HG02642 (cell line): ENCODE results near the gene TENM4.

Experiments used
- ATAC-seq: cut with Tn5 transposase; IDR thresholded peaks from one replicate; pipeline ENCODE4 v1.9.1; 2021; ENCODE audit warnings: mild to moderate bottlenecking; ENCODE audit not compliant: unreplicated experiment, poor library complexity

The TENM4 gene

DNA sequence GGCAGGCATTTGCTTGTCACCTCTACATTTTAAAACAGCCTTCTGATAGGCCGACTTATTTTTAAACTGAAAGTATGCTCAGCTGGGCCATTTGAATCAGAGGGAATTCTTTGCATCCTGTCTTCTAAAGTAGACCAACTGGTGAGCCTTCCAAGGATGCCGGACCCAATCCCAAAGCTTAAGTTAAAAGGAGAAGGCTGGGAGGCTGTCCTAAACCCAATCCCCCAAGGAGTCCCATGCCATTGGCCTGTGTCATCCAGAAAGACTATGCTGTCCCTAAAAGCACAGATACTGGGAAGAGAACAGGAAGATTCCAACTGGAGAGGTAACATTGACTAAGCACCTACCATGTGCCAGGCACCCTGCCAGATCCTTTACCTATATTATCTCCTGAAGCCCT is 18.0 kb downstream of the TENM4 start:
- no peak for ATAC-seq

DNA sequence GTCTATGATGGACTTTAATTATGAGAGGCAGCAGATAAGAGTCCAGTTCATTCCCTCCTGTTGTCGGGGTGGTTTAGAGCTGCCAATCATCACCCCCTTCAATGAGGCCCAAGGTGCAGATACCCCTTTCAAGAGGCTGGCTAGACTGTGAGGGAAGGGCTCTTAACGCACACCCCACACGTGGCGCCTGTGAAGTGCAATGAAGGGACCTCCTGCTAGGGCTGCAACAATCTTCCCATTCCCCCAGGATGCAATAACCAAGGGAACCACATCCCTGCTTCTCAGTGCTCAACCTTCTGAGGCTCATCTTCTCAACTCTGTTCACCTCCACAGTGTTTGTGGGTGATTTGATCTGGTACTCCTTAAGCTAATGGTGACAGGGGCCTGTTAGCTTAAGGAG is 19.0 kb downstream of the TENM4 start:
- ATAC-seq: no peak

DNA sequence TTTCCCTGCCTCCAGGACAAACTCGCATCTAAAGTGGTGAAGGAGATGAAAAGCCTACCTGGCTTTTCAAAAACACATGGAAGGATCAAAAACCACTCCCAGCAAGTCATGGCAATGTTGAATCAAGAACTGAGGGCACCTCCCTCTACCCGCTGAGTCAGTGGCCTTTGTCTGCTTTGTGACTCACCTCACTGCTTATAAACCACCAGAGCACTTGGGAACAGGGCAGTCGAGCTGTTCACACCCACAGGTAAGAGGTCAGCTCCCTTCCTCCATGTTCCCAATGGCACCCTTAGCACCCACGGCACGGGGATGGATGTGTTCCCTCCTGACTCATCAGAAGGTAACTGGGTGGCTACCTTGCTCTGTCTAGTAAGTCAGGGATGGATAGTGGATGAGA is 21.7 kb downstream of the TENM4 start:
- no peak for ATAC-seq

DNA sequence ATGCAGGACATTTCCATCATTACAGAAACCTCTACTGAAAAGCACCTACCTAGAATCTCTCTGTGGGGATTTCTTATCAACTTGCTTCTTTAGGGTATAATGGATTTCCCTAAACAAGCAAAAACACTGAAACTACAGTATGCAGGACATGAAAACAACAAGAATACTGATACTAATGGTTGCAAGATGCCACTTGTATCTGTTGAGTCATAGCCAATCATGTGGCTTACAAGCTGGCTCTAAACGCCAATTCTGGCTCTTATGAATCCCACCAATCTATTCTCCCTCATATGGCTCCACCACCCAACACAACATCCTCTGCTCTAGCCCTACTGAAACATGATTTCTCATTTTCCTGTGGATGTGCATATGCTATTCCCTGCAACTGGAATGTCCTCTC is 22.6 kb downstream of the TENM4 start:
- no peak for ATAC-seq

DNA sequence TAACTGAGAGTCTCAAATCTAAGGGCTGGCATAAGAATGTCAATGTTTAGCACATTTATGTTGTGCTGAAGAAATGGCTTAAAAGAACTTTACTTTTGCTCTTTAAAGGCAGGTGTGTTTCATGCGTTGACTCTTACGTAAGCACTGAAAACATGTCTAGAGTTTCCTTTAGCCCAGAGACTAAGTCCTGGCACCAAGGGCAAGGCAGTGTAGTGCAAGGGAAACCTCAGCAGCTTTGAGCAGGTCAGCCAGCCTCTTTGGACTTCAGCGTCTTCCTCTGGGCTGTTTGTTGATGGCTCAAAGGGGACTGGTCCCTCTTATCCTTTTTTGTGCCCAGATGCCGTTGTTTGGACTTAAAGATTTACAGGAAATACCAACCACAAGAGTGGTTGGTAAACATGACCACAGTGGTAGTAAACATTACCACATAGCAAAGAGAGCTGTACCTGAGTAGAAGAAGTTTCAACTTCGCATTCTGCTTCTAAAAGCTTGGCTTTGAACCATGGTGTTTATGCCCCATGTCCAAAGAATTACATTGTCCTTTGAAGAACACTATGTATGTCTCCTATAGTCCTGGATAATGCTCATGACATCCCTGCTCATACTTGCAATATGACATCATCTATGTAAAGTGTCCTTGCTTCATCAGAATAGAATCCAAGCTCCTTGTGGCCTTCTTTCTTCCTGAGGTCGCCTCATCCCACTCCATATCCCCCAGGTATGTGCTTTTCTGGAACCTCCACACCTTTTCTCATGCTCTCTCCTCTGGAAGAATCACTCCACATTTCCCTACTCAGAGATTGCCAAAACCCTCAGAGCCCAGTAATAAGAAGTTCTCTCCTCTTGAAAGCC is 23.5 kb downstream of the TENM4 start:
- no peak for ATAC-seq

DNA sequence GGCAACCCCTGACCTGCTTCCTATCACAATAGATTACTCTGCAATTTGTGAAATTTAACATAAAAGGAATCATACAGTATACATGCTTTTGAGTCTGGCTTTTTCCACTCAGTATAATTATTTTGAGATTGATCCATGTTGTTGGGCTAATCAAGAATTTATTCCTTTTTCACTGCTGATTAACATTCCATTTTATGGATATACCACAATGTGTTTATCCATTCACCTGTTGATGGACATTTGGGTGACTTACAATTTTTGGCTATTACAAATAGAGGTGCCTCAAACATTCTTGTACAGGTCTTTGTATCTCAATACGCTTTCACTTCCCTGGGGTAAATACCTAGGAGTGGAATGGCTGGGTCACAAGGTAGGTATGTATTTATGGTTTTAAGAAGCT is 24.9 kb downstream of the TENM4 start:
- ATAC-seq: no peak

DNA sequence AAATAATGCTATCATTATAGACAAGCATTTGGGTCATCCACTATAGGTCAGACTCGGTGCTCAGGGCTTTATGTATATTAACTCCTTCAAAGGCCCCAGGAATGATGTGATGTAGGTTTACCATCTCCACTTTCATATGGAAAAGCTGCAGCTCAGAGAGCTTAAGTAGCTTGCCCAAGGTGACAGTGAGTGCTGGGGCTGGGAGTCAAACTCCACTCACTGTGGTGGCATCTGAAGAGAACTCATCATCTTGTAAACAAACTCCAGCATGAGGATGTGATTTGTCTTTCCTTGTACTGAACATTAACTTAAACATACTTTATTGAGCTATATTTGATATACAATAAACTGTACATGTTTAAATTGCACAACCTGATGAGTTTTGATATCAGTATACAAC is 25.4 kb downstream of the TENM4 start:
- ATAC-seq: no peak

DNA sequence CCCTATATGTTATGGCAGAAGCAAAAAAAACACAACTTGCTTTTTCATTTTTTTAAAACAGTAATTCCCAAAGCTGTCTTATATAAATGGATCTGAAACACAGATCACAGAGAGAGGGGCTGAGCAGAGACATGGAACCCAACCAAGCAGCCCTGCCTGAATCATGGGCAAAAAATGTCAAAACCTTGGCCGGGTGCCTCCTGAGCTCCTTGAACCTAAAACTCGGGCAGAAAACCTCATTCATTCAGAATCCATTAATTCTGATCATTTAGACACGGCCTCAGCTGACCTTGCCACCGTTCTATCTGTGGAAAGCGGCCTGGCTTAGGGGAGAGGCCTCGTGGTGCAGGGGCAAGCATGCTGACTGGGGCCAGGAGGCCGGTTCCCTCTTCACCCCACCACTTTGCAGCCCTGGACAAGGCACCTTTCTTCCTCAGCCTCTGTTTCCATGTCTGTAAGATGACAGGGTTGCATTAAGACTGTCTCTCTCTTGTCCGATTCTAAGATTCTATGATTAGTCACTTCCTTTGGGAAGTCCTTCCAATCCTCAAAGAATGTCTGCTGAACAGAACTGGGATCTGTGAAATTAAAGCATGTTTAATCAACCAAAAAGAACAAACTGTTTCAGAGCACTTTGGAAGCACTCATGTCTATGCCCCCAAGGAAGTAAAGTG is 26.0 kb downstream of the TENM4 start:
- no peak for ATAC-seq

DNA sequence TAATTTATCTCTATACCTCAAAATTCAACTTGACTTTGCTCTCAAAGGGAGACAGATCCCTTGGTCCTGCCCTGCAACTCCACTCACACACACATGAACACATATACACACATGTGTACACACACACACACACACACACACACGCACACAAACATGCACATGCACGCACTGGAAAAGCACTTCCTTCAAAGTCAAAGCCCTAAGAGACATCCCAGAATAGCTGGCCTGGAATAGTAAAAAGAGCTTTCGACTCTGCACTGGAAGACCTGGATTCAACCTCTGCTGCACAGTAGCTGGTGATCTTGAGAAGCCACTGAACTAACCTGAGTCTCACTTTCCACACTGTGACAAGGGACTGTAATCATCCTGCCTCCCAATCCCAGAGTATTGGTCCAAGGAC is 26.8 kb downstream of the TENM4 start:
- ATAC-seq: no peak

DNA sequence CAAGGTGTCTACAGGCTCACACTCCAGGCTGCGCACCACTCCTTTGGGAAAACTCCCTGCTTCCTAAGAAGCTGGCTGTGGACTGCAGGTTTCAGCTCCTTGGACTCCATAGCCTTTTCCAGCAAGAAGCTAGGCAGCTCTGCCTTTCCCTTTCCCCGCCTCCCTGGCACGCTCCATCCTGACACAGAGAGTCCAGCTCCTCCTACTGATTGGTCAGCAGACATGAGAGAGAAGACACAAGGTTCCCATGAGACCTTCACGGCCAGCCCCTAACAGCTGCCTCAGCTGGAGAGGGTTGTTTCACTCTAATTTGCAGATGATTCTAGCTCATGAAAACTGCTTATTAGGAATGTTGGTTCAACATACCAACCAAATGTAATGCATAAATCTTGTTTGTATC is 27.6 kb downstream of the TENM4 start:
- no peak for ATAC-seq

DNA sequence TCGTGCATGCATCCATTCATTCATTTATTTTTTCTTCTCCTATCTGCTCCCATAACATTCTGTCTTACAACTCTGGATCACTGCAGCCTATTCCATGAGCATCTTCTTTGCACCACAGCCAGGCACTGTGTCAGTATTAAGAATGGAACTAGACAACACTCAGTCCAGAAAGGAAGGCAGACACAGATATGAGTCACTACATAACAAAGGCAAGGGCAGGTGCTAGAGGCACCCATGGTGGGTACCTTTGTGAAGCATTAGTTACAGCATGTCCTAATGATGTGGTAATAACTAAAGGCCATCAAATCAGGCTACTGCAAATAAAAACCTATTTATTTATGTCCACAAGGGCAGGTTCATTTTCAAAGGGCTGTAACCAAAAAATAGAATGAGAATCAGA is 28.1 kb downstream of the TENM4 start:
- peak; percentile 47 for ATAC-seq

DNA sequence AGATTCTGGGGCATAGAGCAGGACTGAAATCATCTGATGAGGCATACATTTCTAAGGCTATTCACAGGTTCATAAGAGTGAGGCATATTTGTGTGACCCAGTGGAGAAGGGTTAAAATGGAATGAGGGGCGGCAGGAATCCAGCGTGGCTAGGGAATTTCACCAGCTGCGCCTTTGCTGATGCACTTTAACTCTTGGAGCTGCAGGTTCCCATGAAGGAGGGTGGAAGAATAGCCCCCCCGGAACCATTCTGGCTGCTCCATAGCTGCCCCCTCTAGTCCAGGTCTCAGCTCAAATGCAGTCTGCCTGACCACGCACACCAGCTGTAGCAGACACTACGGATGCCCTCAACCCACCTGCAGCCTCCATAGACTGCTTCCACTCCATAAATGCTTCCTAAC is 31.5 kb downstream of the TENM4 start:
- ATAC-seq: no peak

DNA sequence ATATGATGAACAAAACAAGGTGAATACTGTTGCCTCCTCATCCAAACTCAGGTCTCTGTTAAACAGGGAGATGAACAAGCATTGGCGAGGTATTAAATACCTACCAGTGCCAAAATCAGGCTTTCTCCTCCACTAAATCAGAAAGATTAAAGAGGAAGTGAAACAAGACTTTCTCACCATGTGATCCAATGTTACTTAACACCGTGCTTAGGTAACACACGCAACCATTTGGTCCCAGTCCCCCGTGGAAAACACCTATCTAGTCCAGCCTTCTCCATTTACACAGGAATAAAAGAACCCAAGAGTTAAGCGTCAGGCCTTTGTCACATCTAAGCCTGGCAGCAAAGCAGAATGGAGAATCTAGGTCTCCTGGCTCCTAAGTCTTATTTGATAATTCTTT is 34.5 kb downstream of the TENM4 start:
- ATAC-seq: peak; percentile 87

DNA sequence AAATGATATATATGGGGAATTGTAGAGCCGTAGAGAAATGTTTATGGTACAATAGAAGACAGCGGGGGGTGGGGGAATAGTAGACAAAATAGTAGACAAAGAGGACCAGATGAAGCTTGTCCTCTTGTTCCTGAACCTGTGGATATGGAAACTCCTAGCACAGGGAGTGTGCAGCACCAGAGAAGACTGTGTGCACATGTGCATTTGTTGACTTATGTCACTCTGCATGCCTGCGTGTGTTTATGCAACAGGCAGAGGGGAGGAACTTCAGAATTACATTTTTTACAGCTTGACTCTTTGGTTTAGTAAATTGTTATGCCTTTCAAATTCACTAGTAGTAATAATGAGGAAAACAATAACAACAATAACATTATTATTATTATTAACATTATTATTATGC is 36.0 kb downstream of the TENM4 start:
- no peak for ATAC-seq

DNA sequence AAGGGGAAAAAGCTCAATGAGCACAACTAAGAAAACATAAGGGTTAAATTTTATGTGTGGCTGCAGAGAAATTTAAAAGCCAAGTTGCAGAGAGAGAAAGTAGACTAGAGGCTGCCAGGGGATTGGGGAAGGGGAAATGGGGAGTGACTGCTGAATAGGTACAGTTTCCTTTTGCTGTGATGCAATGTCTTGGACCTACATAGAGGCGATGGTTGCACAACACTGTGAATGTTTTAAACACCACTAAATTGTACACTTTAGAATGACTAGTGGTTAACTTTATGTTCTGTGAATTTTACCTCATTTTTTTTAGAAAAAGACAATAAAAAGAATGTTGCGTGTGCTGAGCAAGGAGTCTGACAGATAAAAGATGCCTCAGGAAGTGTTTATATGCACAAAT is 36.5 kb downstream of the TENM4 start:
- ATAC-seq: no peak

DNA sequence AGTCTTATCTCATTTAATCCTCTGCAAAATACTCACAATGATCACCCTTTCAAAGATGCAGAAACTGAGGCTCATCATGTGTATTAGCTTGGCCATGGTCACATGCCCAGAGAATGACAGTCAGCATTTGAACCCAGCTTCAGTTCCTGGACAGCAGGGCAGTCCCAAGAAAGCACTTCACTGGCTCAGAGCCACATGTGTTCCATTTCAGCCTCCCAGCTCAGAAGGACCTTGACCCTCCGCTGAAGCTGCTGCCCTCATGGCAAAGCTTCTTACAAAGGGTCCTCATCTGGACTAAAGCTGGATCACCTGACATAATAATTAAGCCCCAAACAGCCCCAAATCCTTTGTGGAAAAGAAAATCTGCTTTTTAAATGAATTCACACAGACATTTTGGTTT is 37.0 kb downstream of the TENM4 start:
- ATAC-seq: no peak

DNA sequence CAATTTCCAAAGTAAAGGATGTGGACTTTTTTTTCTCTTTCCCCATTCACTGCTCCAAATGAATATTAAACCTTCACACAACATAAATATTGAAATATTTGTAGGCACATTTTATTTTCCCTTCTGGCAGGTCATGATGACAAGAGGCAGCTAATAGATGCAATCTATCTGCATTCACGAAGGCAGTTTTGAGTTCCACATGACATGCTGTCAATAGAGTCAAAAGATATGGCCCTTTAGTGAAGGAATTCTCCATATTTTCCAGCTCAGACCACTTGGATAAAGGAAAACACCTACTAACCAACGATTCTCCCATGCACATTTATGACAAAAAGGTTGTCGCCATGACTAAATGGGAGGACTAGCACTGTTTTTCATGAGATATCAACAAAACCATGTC is 37.9 kb downstream of the TENM4 start:
- no peak for ATAC-seq

DNA sequence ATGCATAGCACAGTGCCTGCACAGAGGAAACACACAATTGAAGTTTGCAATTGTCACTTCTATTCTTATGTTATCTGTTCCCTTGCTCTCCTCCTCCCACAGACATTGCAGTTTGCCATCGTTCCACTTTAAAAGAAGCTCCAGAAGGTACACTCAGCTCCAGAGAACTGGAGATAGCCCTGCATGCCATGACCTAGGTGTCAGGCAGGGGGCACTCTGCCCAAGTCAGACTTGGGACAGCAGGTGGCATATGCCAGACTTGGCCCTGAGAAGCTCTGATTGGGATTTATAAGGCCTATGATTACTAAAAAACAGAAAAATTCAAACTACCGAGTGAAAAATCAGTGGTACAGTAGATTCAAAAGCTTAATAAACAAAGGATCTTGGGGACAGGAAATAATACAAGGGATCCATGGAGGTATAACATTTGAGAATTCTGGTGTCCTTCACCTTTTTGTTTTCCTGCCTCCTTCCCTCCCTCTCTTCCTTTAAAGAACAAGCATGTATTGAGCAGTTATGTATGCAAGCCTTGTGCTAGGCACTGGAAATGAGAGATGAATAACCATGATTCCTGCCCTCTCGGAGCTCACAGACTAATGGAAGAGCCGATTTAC is 40.0 kb downstream of the TENM4 start:
- peak; percentile 82 for ATAC-seq

DNA sequence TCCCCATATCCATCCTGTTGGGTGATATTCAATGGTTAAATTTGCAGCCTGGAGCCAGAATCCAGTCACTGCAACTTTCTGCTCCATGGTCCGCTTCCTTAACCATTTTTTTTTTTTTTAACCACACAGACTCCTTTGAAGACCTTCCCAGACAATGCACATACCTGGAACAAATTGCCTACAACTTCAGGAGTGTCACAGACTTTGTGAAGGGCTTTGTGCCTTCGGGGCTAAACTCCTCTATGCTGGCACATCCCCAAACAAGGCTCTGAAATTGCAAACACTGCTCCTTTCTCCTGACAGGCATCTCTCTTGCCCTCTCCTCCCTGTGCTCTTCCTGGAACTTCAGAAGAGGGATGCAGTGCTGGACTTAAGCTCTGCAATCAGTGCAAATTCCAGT is 40.6 kb downstream of the TENM4 start:
- no peak for ATAC-seq

DNA sequence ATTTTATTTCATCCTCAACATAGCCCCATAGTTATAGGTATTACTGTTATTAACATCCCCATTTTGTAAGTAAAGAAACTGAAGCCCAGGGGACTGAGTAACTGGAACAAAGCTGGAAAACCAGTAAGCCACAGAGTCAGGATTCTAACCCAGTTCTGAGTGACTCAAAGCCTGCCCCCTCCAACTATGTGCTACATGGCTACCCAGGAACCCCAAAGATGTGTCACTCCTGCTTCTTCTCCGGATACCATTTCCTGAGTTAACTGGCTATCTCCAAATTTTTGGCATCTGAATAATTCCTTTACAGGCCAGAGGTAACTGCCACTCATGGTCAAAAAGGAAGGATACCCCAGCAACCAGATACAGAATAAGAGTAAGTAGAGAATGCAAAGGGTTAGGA is 43.6 kb downstream of the TENM4 start:
- ATAC-seq: no peak

DNA sequence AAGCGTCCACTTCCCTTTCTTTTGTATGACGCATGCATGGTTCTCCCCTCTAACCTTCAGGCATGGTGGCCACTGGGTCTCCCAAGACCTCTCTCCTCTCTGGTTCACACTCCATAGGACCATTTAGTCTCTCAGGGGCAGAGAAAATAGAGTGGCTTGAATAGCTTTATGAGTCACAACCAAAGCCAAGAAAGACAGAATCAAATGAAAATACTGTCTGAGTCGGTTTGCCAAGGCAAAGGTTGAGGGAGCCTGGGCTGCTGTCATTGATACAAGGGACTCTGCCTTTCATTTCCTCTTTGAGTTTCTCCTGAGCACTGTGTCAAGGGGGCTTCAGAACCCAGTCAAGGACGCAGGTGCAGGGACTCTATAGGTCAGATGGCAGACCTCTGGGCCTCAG is 44.2 kb downstream of the TENM4 start:
- ATAC-seq: no peak

DNA sequence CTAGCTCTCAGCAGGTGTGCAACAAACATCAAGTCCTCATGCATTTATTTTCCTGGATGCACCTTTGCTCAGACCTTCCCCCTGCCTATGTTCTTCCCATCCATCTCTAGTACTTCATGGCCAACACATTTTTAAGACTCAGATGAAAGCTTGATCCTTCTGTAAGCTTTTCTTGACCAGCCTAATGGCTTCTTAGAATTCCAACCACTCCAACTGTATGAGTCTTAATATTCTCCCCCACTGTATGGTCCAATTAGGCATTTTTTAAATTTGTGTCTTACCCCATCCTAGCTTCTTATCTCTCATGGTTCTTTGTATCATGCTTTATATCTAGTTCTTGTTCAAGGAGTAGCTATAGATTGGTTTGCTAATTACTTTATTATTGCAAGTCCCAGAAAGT is 44.8 kb downstream of the TENM4 start:
- ATAC-seq: no peak
